ENCODE measurements around the gene SORCS3. TPM values are rescaled to one million over a fixed set of nuclear protein-coding genes. Genes with fewer than 3 reads are reported as not detected.

Gene SORCS3
- total RNA-seq, 1 experiment from 2014 or later, result 0.18 TPM

DNA sequence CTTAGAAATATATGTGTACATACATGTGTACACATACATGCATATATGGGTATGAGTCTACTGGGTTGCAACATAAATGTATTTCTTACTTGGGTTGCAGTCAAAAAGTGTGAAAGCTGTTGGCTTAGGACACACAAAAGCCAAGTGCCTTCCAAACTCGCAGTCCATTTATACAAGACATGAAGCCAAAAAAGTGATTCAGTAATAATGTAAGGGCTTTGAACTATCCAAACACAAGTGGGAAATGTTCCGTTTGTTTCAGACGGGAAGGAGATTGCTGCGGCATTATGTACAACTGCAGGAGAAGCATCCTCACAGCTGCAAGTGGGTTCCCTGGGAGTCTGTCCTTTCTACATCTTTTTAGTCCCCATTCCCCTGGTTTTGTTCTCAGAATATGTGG is 513.6 kb downstream of the SORCS3 start:
- no peaks in the 10 kb centered on the region for H3K27me3 Mint-ChIP-seq (ENCODE audit: insufficient read depth, unreplicated experiment)
- Histone ChIP-seq H3K4me1 (peaks cover 41% of the 10 kb centered on the region), H3K9me3 (no peaks in the 10 kb centered on the region), H3K36me3 (ENCODE audit: control insufficient read depth, insufficient read depth, low read length) (no peaks in the 10 kb centered on the region; the same call in 1 of the 2 replicates), H3K27me3 (replicated peaks; ENCODE audit: control insufficient read depth, insufficient read depth, low read length) (no peaks in the 10 kb centered on the region), H3K4me3 (ENCODE audit: low read depth, low read length) (no peak overlapping the region)
- ChIA-PET CTCF (no interaction called here), POLR2A (no interaction called here)
- H3K4me3 Mint-ChIP-seq (ENCODE audit: unreplicated experiment), result no peak overlapping the region
- intact Hi-C loops (cut with micrococcal nuclease; ENCODE audit: unreplicated experiment), result no loop called here
- H3K36me3 Mint-ChIP-seq (ENCODE audit: insufficient read depth, unreplicated experiment), result no peaks in the 10 kb centered on the region
- BruUV-seq (replicated peaks), result no TSS peak
- no peak overlapping the region for H3K27ac Mint-ChIP-seq (ENCODE audit: unreplicated experiment)
- H3K4me1 Mint-ChIP-seq (ENCODE audit: low read depth, unreplicated experiment), result peaks cover 6% of the 10 kb centered on the region
- DNase-seq, result no peak
- TF ChIP-seq, protein P1, sequence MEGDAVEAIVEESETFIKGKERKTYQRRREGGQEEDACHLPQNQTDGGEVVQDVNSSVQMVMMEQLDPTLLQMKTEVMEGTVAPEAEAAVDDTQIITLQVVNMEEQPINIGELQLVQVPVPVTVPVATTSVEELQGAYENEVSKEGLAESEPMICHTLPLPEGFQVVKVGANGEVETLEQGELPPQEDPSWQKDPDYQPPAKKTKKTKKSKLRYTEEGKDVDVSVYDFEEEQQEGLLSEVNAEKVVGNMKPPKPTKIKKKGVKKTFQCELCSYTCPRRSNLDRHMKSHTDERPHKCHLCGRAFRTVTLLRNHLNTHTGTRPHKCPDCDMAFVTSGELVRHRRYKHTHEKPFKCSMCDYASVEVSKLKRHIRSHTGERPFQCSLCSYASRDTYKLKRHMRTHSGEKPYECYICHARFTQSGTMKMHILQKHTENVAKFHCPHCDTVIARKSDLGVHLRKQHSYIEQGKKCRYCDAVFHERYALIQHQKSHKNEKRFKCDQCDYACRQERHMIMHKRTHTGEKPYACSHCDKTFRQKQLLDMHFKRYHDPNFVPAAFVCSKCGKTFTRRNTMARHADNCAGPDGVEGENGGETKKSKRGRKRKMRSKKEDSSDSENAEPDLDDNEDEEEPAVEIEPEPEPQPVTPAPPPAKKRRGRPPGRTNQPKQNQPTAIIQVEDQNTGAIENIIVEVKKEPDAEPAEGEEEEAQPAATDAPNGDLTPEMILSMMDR (IDR thresholded peaks at IDR 0.05; ENCODE audit: insufficient read depth in 1 of 2, low read depth in 1 of 2, low read length in 1 of 2, severe bottlenecking in 1 of 2, unreplicated experiment in 1 of 2), result no peak
- H3K9me3 Mint-ChIP-seq (ENCODE audit: unreplicated experiment), result no peaks in the 10 kb centered on the region

DNA sequence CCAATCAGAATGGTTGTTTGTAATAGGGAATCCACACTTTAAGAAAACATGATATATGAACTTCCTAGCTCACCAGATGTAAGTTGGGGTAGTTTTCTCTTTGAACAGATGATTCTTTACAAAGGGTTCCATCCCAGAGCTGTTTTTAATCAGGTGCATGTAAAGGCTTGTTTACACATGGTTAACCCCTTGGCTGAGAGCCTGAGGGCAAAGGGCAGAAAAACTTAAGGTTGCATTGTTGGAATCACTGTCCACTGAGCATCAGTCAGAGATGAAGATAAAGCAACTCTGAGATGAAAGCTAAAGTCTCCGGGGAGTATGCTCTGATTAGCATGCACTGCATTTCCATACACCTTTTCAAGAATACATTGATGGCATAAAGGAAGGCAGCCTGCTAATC is 518.2 kb downstream of the SORCS3 start:
- Histone ChIP-seq H3K4me3 (ENCODE audit: low read depth, low read length) (no peak overlapping the region), H3K36me3 (ENCODE audit: control insufficient read depth, insufficient read depth, low read length) (no peaks in the 10 kb centered on the region), H3K27me3 (replicated peaks; ENCODE audit: control insufficient read depth, insufficient read depth, low read length) (no peaks in the 10 kb centered on the region), H3K9me3 (no peaks in the 10 kb centered on the region), H3K4me1 (peaks cover 30% of the 10 kb centered on the region)
- peaks cover 6% of the 10 kb centered on the region for H3K4me1 Mint-ChIP-seq (ENCODE audit: low read depth, unreplicated experiment)
- peak; percentile 43 to 64 for DNase-seq
- H3K36me3 Mint-ChIP-seq (ENCODE audit: insufficient read depth, unreplicated experiment), result peaks cover 7% of the 10 kb centered on the region
- H3K9me3 Mint-ChIP-seq (ENCODE audit: unreplicated experiment), result peaks cover 10% of the 10 kb centered on the region
- intact Hi-C loops (cut with micrococcal nuclease; ENCODE audit: unreplicated experiment), result loop anchor here (1.0 kb wide), 1 partner anchor 22 kb away; no protein-coding TSS in a partner anchor
- BruUV-seq (replicated peaks), result no TSS peak
- TF ChIP-seq, protein P1 (IDR thresholded peaks at IDR 0.05; ENCODE audit: insufficient read depth in 1 of 2, low read depth in 1 of 2, low read length in 1 of 2, severe bottlenecking in 1 of 2, unreplicated experiment in 1 of 2), result no peak
- POLR2A ChIA-PET, result interaction anchor here (0.6 kb wide), 1 partner anchor 23 kb away, joined by 3 read pairs; no protein-coding TSS in a partner anchor
- peaks cover 3% of the 10 kb centered on the region for H3K27me3 Mint-ChIP-seq (ENCODE audit: insufficient read depth, unreplicated experiment)
- H3K27ac Mint-ChIP-seq (ENCODE audit: unreplicated experiment), result peak overlapping the region; percentile 45
- H3K4me3 Mint-ChIP-seq (ENCODE audit: unreplicated experiment), result no peak overlapping the region
- CTCF ChIA-PET, result no interaction called here

DNA sequence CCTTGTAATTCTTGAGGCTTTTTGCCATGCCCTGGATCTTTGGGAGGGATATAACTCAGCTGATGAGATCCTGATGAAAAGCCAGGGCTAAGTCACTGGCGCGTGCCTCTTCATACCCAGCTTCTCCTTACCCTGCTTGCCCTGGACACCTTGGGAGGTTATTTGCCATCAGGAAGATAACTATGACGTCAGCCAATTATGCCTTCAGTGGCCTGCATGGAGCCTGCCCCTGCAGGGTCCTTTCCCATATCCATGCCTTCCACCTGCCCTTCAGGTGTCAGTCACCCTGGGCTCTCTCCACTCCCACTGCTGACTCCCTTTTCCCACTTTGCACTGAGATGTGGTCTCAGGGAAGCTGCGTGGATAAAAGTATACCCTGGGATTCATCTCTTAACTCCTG is 520.1 kb downstream of the SORCS3 start:
- H3K36me3 ChIP-seq (ENCODE audit: control insufficient read depth, insufficient read depth, low read length), result no peaks in the 10 kb centered on the region
- H3K27me3 Mint-ChIP-seq (ENCODE audit: insufficient read depth, unreplicated experiment), result peaks cover 3% of the 10 kb centered on the region
- intact Hi-C loops (cut with micrococcal nuclease; ENCODE audit: unreplicated experiment), result no loop called here
- no peaks in the 10 kb centered on the region for H3K9me3 ChIP-seq
- TF ChIP-seq, protein P1 (IDR thresholded peaks at IDR 0.05; ENCODE audit: insufficient read depth in 1 of 2, low read depth in 1 of 2, low read length in 1 of 2, severe bottlenecking in 1 of 2, unreplicated experiment in 1 of 2), result no peak
- CTCF ChIA-PET, result no interaction called here
- peaks cover 7% of the 10 kb centered on the region for H3K36me3 Mint-ChIP-seq (ENCODE audit: insufficient read depth, unreplicated experiment)
- peaks cover 6% of the 10 kb centered on the region for H3K4me1 Mint-ChIP-seq (ENCODE audit: low read depth, unreplicated experiment)
- H3K27ac Mint-ChIP-seq (ENCODE audit: unreplicated experiment), result no peak overlapping the region
- no TSS peak for BruUV-seq (replicated peaks)
- peaks cover 12% of the 10 kb centered on the region for H3K9me3 Mint-ChIP-seq (ENCODE audit: unreplicated experiment)
- no peak overlapping the region for H3K4me3 Mint-ChIP-seq (ENCODE audit: unreplicated experiment)
- DNase-seq, result no peak
- peaks cover 29% of the 10 kb centered on the region for H3K4me1 ChIP-seq
- POLR2A ChIA-PET, result no interaction called here
- no peaks in the 10 kb centered on the region for H3K27me3 ChIP-seq (replicated peaks; ENCODE audit: control insufficient read depth, insufficient read depth, low read length)
- no peak overlapping the region for H3K4me3 ChIP-seq (ENCODE audit: low read depth, low read length)

All from Caco-2 (cell line).